ENCODE results near the gene NCEH1. TPM values are rescaled to one million over a fixed set of nuclear protein-coding genes. Genes with fewer than 3 reads are reported as not detected.

The NCEH1 gene
- total RNA-seq, 1 experiment from 2014 or later = 4.5 TPM

DNA sequence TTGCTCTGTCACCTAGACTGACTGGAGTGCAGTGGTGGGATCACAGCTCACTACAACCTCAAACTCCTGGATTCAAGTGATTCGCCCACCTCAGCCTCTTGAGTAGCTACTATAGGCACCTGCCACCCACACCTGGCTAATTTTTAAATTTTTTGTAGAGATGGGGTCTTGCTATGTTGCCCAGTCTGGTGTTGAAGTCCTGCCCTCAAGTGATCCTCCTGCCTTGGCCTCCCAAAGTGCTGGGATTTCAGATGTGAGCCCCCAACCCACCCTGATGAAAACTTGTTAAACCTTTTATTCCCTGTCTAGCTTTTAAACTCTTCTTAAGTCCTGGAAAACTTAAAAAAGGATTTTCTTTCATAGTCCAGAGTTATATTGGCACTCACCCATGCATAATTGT is 42.3 kb upstream of the NCEH1 start:
- Mint-ChIP-seq H3K9me3 (peaks cover 4% of the 10 kb centered on the region; the same call in 1 of the 2 replicates), H3K4me3 (0 out of 2 replicates have a peak overlapping the region, but pooled peaks have one; percentile 15), H3K27ac (no peak overlapping the region), H3K4me1 (peaks cover 36% of the 10 kb centered on the region), H3K27me3 (ENCODE audit: low read depth) (no peaks in the 10 kb centered on the region), H3K36me3 (peaks cover 45% of the 10 kb centered on the region)
- TF ChIP-seq GTF2I (CRISPR knock-in tag; conservative IDR thresholded peaks at IDR 0.05) (peak; percentile 62; the same call in 1 of the 2 replicates), ATF3 (CRISPR knock-in tag; conservative IDR thresholded peaks at IDR 0.05) (no peak), ZNF121 (CRISPR knock-in tag; IDR thresholded peaks at IDR 0.05) (peak; percentile 86; the same call in 1 of the 2 replicates)
- ATAC-seq (no peak), DNase-seq (ENCODE audit: low spot score) (no peak)
- CTCF ChIA-PET = no interaction called here
- POLR2A ChIA-PET = no interaction called here

DNA sequence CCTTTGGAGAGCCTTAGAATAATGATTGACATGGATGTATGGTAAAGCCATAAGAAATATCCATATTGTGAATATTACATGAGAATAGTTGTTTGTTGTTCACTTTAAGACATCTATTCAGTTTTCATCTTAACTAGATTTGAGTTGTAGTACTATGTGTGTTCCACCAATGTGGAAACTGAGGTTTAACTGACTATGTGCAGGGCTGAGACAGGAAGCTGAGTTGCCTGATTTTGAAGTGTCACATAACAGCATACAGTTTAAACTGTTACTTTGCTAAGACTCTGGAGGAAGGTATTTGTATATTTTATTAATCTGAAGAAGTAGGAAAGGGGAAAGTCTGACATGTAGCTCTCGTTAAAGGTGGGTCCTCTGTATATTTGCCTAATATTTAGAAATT is 41.8 kb upstream of the NCEH1 start:
- CTCF ChIA-PET = no interaction called here
- ATAC-seq (no peak), DNase-seq (ENCODE audit: low spot score) (no peak)
- H3K4me1 Mint-ChIP-seq = peaks cover 36% of the 10 kb centered on the region
- H3K36me3 Mint-ChIP-seq = peaks cover 41% of the 10 kb centered on the region
- peak overlapping the region; percentile 97 for H3K4me3 Mint-ChIP-seq
- TF ChIP-seq ZNF416 (CRISPR knock-in tag; IDR thresholded peaks at IDR 0.05) (no peak), ZSCAN18 (CRISPR knock-in tag; IDR thresholded peaks at IDR 0.05) (no peak)
- POLR2A ChIA-PET = no interaction called here
- H3K27me3 Mint-ChIP-seq (ENCODE audit: low read depth) = no peaks in the 10 kb centered on the region
- H3K27ac Mint-ChIP-seq = peak overlapping the region; percentile 86
- peaks cover 4% of the 10 kb centered on the region; the same call in 1 of the 2 replicates for H3K9me3 Mint-ChIP-seq

GRCh38 chr3:172751175-172751704 is 40.4 kb upstream of the NCEH1 start:
- peak overlapping the region; percentile 99; the same call in 1 of the 2 replicates for H3K27ac Mint-ChIP-seq
- H3K27me3 Mint-ChIP-seq (ENCODE audit: low read depth) = no peaks in the 10 kb centered on the region
- TF ChIP-seq, protein P1, sequence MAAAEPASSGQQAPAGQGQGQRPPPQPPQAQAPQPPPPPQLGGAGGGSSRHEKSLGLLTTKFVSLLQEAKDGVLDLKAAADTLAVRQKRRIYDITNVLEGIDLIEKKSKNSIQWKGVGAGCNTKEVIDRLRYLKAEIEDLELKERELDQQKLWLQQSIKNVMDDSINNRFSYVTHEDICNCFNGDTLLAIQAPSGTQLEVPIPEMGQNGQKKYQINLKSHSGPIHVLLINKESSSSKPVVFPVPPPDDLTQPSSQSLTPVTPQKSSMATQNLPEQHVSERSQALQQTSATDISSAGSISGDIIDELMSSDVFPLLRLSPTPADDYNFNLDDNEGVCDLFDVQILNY (CRISPR knock-in tag; IDR thresholded peaks at IDR 0.05) = no peak
- no peak for TF ChIP-seq RELA (CRISPR knock-in tag; IDR thresholded peaks at IDR 0.05; ENCODE audit: borderline replicate concordance)
- TF ChIP-seq NFATC4 (CRISPR knock-in tag; IDR thresholded peaks at IDR 0.05) = no peak
- no peak for TF ChIP-seq MAX (CRISPR knock-in tag; IDR thresholded peaks at IDR 0.05)
- no peak for TF ChIP-seq ATF2 (CRISPR knock-in tag; IDR thresholded peaks at IDR 0.05; ENCODE audit: borderline replicate concordance, low read depth)
- TF ChIP-seq TCF7 (CRISPR knock-in tag; IDR thresholded peaks at IDR 0.05; ENCODE audit: low read depth) = no peak
- TF ChIP-seq, protein P2, sequence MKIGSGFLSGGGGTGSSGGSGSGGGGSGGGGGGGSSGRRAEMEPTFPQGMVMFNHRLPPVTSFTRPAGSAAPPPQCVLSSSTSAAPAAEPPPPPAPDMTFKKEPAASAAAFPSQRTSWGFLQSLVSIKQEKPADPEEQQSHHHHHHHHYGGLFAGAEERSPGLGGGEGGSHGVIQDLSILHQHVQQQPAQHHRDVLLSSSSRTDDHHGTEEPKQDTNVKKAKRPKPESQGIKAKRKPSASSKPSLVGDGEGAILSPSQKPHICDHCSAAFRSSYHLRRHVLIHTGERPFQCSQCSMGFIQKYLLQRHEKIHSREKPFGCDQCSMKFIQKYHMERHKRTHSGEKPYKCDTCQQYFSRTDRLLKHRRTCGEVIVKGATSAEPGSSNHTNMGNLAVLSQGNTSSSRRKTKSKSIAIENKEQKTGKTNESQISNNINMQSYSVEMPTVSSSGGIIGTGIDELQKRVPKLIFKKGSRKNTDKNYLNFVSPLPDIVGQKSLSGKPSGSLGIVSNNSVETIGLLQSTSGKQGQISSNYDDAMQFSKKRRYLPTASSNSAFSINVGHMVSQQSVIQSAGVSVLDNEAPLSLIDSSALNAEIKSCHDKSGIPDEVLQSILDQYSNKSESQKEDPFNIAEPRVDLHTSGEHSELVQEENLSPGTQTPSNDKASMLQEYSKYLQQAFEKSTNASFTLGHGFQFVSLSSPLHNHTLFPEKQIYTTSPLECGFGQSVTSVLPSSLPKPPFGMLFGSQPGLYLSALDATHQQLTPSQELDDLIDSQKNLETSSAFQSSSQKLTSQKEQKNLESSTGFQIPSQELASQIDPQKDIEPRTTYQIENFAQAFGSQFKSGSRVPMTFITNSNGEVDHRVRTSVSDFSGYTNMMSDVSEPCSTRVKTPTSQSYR (CRISPR knock-in tag; IDR thresholded peaks at IDR 0.05) = no peak
- no peak for TF ChIP-seq ETV6 (CRISPR knock-in tag; IDR thresholded peaks at IDR 0.05)
- ATAC-seq (no peak), DNase-seq (ENCODE audit: low spot score) (no peak)
- H3K4me3 Mint-ChIP-seq = peak overlapping the region; percentile 97
- peaks cover 4% of the 10 kb centered on the region; the same call in 1 of the 2 replicates for H3K9me3 Mint-ChIP-seq
- ChIA-PET POLR2A (interaction anchor here (1.0 kb wide), 2 partner anchors 42 to 78 kb away, joined by 3 to 4 read pairs; no protein-coding TSS in a partner anchor), CTCF (interaction anchor here (0.8 to 2.3 kb wide), 9 partner anchors 13 to 422 kb away, joined by 3 to 27 read pairs (median 5); partner anchors contain the start of gene NCEH1)
- H3K4me1 Mint-ChIP-seq = peaks cover 40% of the 10 kb centered on the region
- H3K36me3 Mint-ChIP-seq = peaks cover 30% of the 10 kb centered on the region
